ENCODE measurements around the gene KRIT1.
"Not testable (repeated sequence)": the region's sequence is repeated elsewhere in the genome, so short reads cannot be mapped to it uniquely, and the experiment has no call there.

KRIT1 gene

GRCh38 chr7:92245487-92246359 lies at the start of gene KRIT1, which contains the start of gene ANKIB1:
KRIT1 (minus strand) TSS chr7:92245914; CDS start chr7:92242135, 3,779 bp downstream.
ANKIB1 (plus strand) TSS chr7:92245974; CDS start chr7:92294979, 49,005 bp downstream.
- DNase-seq (ENCODE audit: low read depth in 3 of 3, low spot score in 1 of 3), result peak; percentile 55 to 73 (median 70)

DNA sequence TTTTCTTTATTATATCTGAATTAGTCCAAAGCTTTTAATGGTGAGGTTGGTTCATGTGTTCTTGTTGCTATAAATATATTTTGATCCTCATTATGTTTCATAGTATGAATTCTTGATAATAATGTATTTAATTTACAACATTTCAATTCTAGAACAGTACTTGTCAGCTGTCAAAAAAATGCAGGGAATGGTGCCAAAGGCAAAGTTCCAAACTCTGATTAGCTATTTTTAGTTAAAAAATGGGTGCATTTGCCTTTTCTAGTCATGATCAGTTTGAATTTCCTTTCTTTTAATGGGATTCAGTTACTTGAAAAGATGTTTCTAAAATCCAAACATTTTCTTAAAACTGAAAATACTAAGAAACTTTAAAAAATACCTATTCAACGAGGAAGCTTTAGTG lies 49.7 kb upstream of the KRIT1 start:
- DNase-seq (ENCODE audit: low read depth in 3 of 3, low spot score in 1 of 3), result no peak

DNA sequence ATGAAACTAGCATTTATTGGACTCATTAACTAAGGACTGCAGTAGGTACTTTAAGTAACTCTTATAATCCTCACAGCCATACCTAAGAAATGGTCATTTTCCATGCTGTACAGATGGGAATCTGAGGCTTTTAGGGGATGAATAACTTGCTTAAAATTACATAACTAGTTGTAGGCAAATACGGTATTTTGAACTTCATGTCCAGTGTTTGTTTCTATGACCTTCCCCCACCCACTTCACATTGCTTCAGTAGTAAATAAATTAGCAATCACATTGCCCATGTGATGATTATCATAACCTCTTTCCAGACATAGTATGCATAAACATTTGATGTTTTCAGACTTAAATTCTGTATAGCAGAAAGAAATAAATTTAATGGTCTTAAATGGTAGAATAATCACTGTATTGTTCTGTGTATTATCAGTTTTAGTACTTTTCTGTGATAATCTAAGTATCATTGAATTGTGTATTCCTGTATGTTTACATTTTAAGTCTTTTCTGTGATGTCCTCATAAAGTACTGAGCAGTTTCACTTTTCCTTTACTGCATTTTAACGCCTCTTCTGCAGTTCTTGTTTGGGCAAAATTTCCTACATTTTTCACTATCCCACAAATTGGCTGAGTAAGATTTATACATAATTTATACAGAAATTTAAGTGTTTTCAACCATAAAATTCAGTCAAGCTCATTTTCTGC lies 48.3 kb upstream of the KRIT1 start:
- DNase-seq (ENCODE audit: low read depth in 3 of 3, low spot score in 1 of 3), result no peak

GRCh38 chr7:92292981-92293380 lies 47.3 kb upstream of the KRIT1 start:
- DNase-seq (ENCODE audit: low read depth in 3 of 3, low spot score in 1 of 3), result no peak

GRCh38 chr7:92289321-92289720 lies 43.6 kb upstream of the KRIT1 start:
- DNase-seq (ENCODE audit: low read depth in 3 of 3, low spot score in 1 of 3), result no peak

- no peak for DNase-seq (ENCODE audit: low read depth in 3 of 3, low spot score in 1 of 3)
Observed at GRCh38 chr7:92282930-92283329, 37.2 kb upstream of the KRIT1 start.

- DNase-seq (ENCODE audit: low read depth in 3 of 3, low spot score in 1 of 3), result no peak
Observed at GRCh38 chr7:92282221-92282814, 36.6 kb upstream of the KRIT1 start.

GRCh38 chr7:92281031-92281430 lies 35.3 kb upstream of the KRIT1 start:
- DNase-seq (ENCODE audit: low read depth in 3 of 3, low spot score in 1 of 3), result no peak

DNA sequence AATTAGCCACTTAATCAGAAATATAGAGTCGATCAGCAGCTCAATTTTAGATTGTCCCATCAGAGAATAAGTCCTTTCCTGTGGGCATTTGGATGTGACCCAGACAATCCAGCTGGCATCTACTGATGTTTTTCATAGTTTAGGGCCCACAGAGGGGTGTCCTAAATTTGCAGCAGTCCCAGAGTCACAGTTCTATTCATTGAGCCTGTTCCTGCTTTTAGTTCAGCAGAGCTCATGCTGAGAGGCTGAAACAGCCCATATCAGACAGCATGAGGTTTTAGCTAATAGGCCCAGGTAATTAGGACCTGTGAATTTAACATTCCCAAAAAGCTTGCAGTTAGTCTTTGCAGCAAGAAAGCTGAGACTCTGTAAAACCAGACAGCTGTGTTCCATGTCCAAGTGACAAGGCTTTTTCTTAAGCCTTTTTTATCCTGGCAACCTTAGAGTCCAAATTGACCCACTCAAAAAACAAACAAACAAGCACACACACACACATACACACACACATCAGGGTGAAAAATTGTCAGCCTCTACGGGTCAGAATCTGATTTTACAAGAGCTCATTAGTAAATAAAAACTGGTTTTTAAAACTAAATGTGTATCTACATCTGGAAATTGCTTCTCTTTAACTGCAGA lies 33.8 kb upstream of the KRIT1 start:
- no peak for DNase-seq (ENCODE audit: low read depth in 3 of 3, low spot score in 1 of 3)

DNA sequence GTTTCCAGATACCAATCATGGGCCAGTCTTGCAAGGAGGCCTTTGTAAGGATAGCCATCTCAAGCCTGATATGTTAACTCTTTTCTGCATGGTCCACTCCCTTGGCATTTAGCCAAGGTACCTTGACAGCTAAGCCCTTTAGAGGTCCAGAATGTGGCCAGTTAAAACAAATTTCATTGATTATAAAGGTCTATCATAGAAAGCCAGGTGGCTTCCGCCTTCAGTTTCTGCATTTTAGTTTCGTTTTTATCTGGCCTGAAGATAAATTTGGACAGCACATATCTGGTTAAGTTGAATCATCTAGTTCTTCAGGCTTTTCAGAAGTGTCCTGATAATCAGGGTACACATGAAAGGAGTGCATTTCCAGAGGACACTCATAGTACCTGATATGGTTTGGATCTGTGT lies 30.7 kb upstream of the KRIT1 start:
- DNase-seq (ENCODE audit: low read depth in 3 of 3, low spot score in 1 of 3), result no peak

- no peak for DNase-seq (ENCODE audit: low read depth in 3 of 3, low spot score in 1 of 3)
Observed at GRCh38 chr7:92275327-92275726, 29.6 kb upstream of the KRIT1 start.

GRCh38 chr7:92268921-92269320 lies 23.2 kb upstream of the KRIT1 start:
- DNase-seq (ENCODE audit: low read depth in 3 of 3, low spot score in 1 of 3), result no peak

DNA sequence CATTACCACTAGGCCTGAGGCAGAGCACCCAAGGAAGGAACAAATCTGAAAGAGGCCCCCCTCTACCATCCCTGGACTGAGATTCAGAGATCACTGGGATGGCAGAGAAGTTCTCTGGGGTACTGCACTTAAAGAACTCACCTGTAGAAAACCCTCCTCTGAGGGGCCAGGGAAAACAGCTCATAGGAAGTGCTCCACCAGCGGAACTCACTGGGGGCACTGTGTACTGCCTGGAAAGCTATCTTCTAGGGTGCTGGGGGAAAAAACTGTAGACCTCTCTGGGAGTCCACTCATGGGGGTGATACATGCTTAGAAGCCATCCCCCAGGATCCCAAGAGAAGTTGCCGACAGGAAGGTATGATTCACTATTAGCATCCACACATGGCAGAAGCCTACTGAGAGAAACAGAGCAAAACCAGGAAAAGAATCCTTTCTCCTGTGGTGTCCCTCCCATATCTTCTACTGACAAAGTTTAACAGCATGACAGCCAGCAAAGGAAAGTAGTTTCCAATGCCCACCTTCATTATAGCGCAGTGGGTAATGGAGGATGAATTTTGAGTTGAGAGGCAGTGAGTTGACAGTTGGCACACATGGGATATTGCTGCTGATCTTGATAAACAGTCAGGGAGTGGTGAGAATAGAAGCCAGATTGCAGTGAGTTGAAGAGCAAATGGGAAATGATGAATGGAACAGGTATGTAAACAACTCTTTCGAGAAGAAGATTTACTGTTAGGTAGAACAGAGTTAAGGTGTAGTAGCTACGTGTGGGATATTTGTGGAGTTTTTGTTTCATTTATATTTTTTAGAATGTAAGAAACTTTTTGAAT lies 20.9 kb upstream of the KRIT1 start:
- no peak for DNase-seq (ENCODE audit: low read depth in 3 of 3, low spot score in 1 of 3)

DNA sequence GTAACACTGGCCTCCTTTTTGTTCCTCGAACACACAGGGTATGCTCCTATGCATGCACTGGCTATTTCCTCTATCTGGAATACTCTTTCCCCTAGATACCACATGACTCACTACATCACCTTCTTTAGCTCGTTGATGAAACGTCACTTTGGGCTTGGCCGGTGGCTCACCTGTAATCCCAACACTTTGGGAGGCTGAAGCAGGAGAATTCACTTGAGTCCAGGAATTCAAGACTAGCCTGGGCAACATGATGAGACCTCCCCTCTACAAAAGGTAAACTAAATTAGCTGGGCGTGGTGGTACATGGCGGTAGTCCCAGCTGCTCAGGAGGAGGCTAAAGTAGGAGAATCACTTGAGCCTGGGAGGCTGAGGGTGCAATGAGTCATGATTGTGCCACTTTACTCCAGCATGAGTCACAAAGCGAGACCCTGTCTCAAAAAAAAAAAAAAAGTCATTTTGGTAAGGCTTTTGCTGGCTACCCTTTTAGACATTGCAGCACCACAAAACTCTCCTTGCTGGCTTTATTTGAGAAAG lies 14.6 kb upstream of the KRIT1 start:
- no peak for DNase-seq (ENCODE audit: low read depth in 3 of 3, low spot score in 1 of 3)

- DNase-seq (ENCODE audit: low read depth in 3 of 3, low spot score in 1 of 3), result no peak
Observed at GRCh38 chr7:92259610-92260247, 14.0 kb upstream of the KRIT1 start.

DNA sequence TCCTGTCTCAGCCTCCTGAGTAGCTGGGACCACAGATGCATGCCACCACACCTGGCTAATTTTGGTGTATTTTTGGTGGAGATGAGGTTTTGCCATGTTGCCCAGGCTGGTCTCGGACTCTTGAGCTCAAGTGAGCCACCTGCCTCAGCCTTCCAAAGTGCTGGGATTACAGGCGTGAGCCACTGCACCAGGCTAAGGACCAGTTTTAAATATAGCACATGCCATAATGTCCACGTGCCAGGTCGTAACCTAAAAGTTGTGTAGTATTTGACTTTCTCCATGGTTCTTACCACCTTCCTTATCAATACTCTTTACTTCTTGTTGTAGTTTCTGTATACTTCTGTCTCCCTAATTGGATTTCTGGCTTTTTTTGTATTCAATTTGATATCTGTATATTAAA lies 13.3 kb upstream of the KRIT1 start:
- no peak for DNase-seq (ENCODE audit: low read depth in 3 of 3, low spot score in 1 of 3)

DNA sequence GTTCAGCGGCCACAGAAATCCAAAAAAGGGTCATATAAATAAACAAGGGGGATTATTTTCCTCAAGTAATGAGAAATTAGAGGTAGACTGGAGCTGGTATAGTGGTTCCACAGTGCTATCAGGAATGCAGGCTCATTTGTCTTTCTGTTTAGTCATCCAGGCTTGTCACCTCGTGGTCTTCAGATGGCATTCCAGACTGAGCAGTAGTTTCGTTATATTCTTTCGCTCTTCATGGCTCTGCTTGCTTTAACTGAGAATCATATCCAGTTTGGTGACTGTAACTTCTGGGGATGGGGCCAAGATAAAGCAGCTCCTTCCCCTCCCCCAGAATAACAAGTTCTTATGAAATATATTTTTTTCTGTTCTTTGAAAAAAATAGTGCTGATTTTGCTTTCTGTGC lies 9.6 kb upstream of the KRIT1 start:
- no peak for DNase-seq (ENCODE audit: low read depth in 3 of 3, low spot score in 1 of 3)

DNA sequence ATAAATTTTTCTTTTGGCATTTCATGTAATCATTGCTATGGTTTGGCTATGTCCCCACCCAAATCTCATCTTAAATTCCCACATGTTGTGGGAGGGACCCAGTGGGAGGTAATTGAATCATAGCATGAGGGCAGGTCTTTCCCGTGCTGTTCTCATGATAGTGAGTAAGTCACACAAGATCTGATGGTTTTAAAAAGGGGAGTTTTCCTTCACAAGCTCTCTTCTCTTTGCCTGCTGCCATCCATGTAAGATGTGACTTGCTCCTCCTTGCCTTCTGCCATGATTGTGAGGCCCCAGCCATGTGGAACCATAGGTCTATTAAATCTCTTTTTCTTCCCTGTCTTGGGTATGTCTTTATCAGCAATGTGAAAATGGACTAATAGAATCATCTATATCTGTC lies 9.1 kb upstream of the KRIT1 start:
- DNase-seq (ENCODE audit: low read depth in 3 of 3, low spot score in 1 of 3), result not testable (repeated sequence)

DNA sequence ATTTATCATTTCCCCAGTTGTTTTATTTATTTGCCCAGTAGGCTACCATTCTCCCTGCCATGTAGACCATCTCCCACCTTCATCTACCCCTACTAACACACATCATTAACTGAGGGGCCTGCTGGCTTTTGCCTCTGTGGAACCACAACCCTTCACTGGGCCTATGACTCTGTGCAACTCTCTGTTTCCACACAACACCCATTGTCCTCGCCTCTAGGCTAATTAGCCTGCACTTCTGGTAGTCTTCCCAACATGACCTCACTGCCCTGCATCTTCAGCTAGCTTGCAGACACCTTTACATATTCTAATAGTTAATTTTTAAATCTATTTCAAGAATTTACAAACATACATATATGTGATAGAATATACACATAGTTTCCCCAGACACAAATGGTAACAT lies 7.5 kb upstream of the KRIT1 start:
- no peak for DNase-seq (ENCODE audit: low read depth in 3 of 3, low spot score in 1 of 3)

DNA sequence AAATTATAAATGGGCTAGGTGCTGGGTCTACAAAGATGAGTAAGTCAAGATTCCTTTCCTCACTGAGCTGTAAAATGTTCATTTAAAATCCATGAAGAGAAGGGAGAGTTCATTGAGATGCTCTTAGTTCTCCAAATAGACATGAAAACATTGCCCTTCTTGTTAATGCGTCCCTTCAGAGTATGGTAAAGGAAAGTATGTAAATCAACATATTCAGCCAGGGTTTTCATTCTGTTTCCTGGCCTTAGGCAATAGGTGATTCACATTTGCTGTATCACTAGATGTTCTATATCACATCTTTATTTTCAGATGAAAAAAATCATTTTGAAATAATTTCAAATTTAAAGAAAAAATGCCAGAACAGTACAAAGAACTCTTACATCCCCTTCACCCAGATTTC lies 5.5 kb upstream of the KRIT1 start:
- no peak for DNase-seq (ENCODE audit: low read depth in 3 of 3, low spot score in 1 of 3)
